Stimulated activated CD4-positive, alpha-beta T cell treated with anti-CD3 and anti-CD28 coated beads, Interleukin-4, amount 100 ng/mL, for 24 hours (primary cell): ENCODE measurements around the gene TTLL10.
"Not testable (repeated sequence)": the region's sequence is repeated elsewhere in the genome, so short reads cannot be mapped to it uniquely, and the experiment has no call there.

Experiments used
- DNase-seq: peaks from one replicate; pipeline ENCODE4 v3.0.0-alpha.2; 2020

TTLL10 gene

GRCh38 chr1:1189111-1189510 is 15.4 kb downstream of the TTLL10 start:
- DNase-seq, result no peak

GRCh38 chr1:1191734-1192133 is 18.1 kb downstream of the TTLL10 start:
- DNase-seq, result no peak

- DNase-seq, result no peak
Observed at GRCh38 chr1:1194723-1195122, 21.0 kb downstream of the TTLL10 start.

GRCh38 chr1:1195726-1196125 is 22.0 kb downstream of the TTLL10 start:
- DNase-seq, result not testable (repeated sequence)

GRCh38 chr1:1196431-1197187 is 22.9 kb downstream of the TTLL10 start:
- no peak for DNase-seq

- DNase-seq, result no peak
Observed at GRCh38 chr1:1197188-1197500, 23.5 kb downstream of the TTLL10 start.

GRCh38 chr1:1197551-1198422 is 24.1 kb downstream of the TTLL10 start:
- no peak for DNase-seq

- DNase-seq, result no peak
Observed at GRCh38 chr1:1198423-1199140, 24.9 kb downstream of the TTLL10 start.

- no peak for DNase-seq
Observed at GRCh38 chr1:1199141-1199960, 25.7 kb downstream of the TTLL10 start.

GRCh38 chr1:1199961-1200875 is 26.5 kb downstream of the TTLL10 start:
- no peak for DNase-seq

- DNase-seq, result peak; percentile 91
Observed at GRCh38 chr1:1200876-1201810, 27.5 kb downstream of the TTLL10 start.

- DNase-seq, result no peak
Observed at GRCh38 chr1:1202831-1203560, 29.3 kb downstream of the TTLL10 start.

GRCh38 chr1:1203561-1204424 is 30.1 kb downstream of the TTLL10 start:
- no peak for DNase-seq

GRCh38 chr1:1204425-1204920 is 30.8 kb downstream of the TTLL10 start:
- no peak for DNase-seq

- no peak for DNase-seq
Observed at GRCh38 chr1:1204998-1205768, 31.5 kb downstream of the TTLL10 start.

GRCh38 chr1:1205769-1206375 is 32.2 kb downstream of the TTLL10 start:
- DNase-seq, result no peak

- peak; percentile 53 for DNase-seq
Observed at GRCh38 chr1:1206376-1206965, 32.8 kb downstream of the TTLL10 start, which contains the start of gene TNFRSF18. TNFRSF18 (minus strand) TSS chr1:1206592; CDS start chr1:1206571, 21 bp downstream.
